H7 (cell line): Measurements from ENCODE around the gene RABGAP1L. TPM values are rescaled to one million over a fixed set of nuclear protein-coding genes. Genes with fewer than 3 reads are reported as not detected.

Experiments used
- DNase-seq: peaks from one replicate; pipeline ENCODE4 v3.0.0; 2012
- H3K27me3 ChIP-seq: 2 replicates; pipeline ENCODE4 v1.6.0; 2011; ENCODE audit warnings: mild to moderate bottlenecking, low read length; ENCODE audit not compliant: control insufficient read depth, insufficient read depth
- H3K36me3 ChIP-seq: replicated peaks from 2 replicates; pipeline ENCODE4 v1.5.1; 2011; ENCODE audit warnings: low read length; ENCODE audit not compliant: control insufficient read depth, insufficient read depth
- H3K4me3 ChIP-seq: 2 replicates; pipeline ENCODE4 v1.5.1; 2011; ENCODE audit warnings: low read depth, mild to moderate bottlenecking, control low read depth, low read length, moderate library complexity; ENCODE audit not compliant: insufficient read depth
- total RNA-seq: library from RNA; depleted of rRNA; stranded (reverse); fragments of >200 nt; shearing (Covaris generic); gene quantifications from 2 replicates; pipeline ENCODE4 v1.2.3, GENCODE V29; 2014

RABGAP1L gene
- total RNA-seq, 1 experiment from 2014 or later: 31.9 TPM

GRCh38 chr1:174726880-174727585 is 567.7 kb downstream of the RABGAP1L start:
- DNase-seq: no peak
- no peaks in the 10 kb centered on the region for H3K27me3 ChIP-seq
- no peak overlapping the region for H3K4me3 ChIP-seq
- H3K36me3 ChIP-seq: no peaks in the 10 kb centered on the region

GRCh38 chr1:174734270-174734669 is 575.0 kb downstream of the RABGAP1L start:
- Histone ChIP-seq H3K4me3 (no peak overlapping the region), H3K27me3 (no peaks in the 10 kb centered on the region), H3K36me3 (no peaks in the 10 kb centered on the region)
- no peak for DNase-seq

GRCh38 chr1:174736831-174737230 is 577.5 kb downstream of the RABGAP1L start:
- no peak for DNase-seq
- Histone ChIP-seq H3K4me3 (no peak overlapping the region), H3K27me3 (no peaks in the 10 kb centered on the region), H3K36me3 (no peaks in the 10 kb centered on the region)

GRCh38 chr1:174740249-174740968 is 581.1 kb downstream of the RABGAP1L start:
- Histone ChIP-seq H3K4me3 (no peak overlapping the region), H3K36me3 (no peaks in the 10 kb centered on the region), H3K27me3 (no peaks in the 10 kb centered on the region)
- DNase-seq: no peak

GRCh38 chr1:174742805-174743653 is 583.7 kb downstream of the RABGAP1L start:
- DNase-seq: no peak
- no peaks in the 10 kb centered on the region for H3K27me3 ChIP-seq
- H3K36me3 ChIP-seq: no peaks in the 10 kb centered on the region
- no peak overlapping the region for H3K4me3 ChIP-seq

- Histone ChIP-seq H3K4me3 (no peak overlapping the region), H3K36me3 (no peaks in the 10 kb centered on the region), H3K27me3 (no peaks in the 10 kb centered on the region)
- DNase-seq: peak; percentile 22
These were observed 584.6 kb downstream of the RABGAP1L start for GRCh38 chr1:174743654-174744561.

- DNase-seq: no peak
- no peak overlapping the region for H3K4me3 ChIP-seq
- H3K36me3 ChIP-seq: no peaks in the 10 kb centered on the region
- no peaks in the 10 kb centered on the region for H3K27me3 ChIP-seq
These were observed 585.6 kb downstream of the RABGAP1L start for GRCh38 chr1:174744886-174745285.

GRCh38 chr1:174746024-174746808 is 586.9 kb downstream of the RABGAP1L start:
- Histone ChIP-seq H3K4me3 (no peak overlapping the region), H3K36me3 (no peaks in the 10 kb centered on the region), H3K27me3 (no peaks in the 10 kb centered on the region)
- no peak for DNase-seq

- H3K36me3 ChIP-seq: no peaks in the 10 kb centered on the region
- no peak for DNase-seq
- no peaks in the 10 kb centered on the region for H3K27me3 ChIP-seq
- no peak overlapping the region for H3K4me3 ChIP-seq
These were observed 588.3 kb downstream of the RABGAP1L start for GRCh38 chr1:174747613-174748012.

GRCh38 chr1:174748586-174748985 is 589.3 kb downstream of the RABGAP1L start:
- H3K4me3 ChIP-seq: no peak overlapping the region
- no peaks in the 10 kb centered on the region for H3K36me3 ChIP-seq
- DNase-seq: no peak
- H3K27me3 ChIP-seq: no peaks in the 10 kb centered on the region

GRCh38 chr1:174753131-174753530 is 593.8 kb downstream of the RABGAP1L start:
- Histone ChIP-seq H3K36me3 (no peaks in the 10 kb centered on the region), H3K27me3 (no peaks in the 10 kb centered on the region), H3K4me3 (no peak overlapping the region)
- no peak for DNase-seq

GRCh38 chr1:174761335-174761734 is 602.0 kb downstream of the RABGAP1L start:
- Histone ChIP-seq H3K36me3 (no peaks in the 10 kb centered on the region), H3K27me3 (no peaks in the 10 kb centered on the region), H3K4me3 (no peak overlapping the region)
- no peak for DNase-seq

GRCh38 chr1:174761901-174762585 is 602.7 kb downstream of the RABGAP1L start:
- DNase-seq: no peak
- no peaks in the 10 kb centered on the region for H3K36me3 ChIP-seq
- no peaks in the 10 kb centered on the region for H3K27me3 ChIP-seq
- H3K4me3 ChIP-seq: no peak overlapping the region
